ENCODE data around the gene FGD2. TPM values are rescaled to one million over a fixed set of nuclear protein-coding genes. Genes with fewer than 3 reads are reported as not detected.

FGD2 gene
- total RNA-seq, 1 donor from 2014 or later, result not detected

DNA sequence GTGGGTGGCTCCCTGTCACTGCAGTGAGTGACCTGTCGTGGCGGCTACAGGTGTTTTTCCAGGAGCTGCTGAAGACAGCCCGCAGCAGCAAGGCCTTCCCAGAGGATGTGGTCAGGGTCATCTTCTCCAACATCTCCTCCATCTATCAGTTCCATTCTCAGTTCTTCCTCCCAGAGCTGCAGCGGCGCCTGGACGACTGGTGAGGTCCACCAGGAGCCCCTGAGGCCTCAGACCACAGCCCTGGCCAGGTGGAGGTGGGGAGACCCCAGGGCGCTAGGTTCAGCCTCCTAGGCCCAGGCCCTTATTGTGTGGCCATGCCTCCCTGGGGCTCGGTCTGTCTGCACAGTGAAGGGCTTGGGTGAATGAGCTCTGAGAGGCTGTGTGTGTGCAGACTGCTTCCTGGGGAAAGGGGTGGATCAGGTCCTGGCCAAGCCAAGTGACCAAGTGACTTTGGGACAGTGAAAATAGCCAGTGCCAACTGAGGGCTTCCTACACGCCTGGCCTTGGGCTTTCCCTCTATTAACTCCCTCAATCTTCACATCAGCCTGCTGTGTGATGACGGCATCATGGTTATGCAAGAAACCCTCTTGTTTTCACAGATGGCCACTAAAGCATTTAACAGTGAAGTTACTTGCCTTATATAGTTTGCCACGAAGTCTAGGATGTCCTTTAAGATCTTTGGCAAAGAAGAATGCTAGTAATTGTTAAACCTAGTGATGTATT is 6.4 kb downstream of the FGD2 start:
- H3K36me3 Mint-ChIP-seq (ENCODE audit: low read depth), result no peaks in the 10 kb centered on the region
- H3K27me3 Mint-ChIP-seq (ENCODE audit: low read depth), result no peaks in the 10 kb centered on the region
- H3K4me1 Mint-ChIP-seq, result peaks cover under 1% of the 10 kb centered on the region
- H3K27ac Mint-ChIP-seq (ENCODE audit: unreplicated experiment), result no peak overlapping the region
- TF ChIP-seq CTCF (conservative IDR thresholded peaks at IDR 0.05), result no peak
- no peak for DNase-seq (ENCODE audit: low read depth, low spot score)
- H3K4me3 Mint-ChIP-seq, result no peak overlapping the region
- no peaks in the 10 kb centered on the region for H3K9me3 Mint-ChIP-seq

GRCh38 chr6:37013516-37014491 is 8.3 kb downstream of the FGD2 start:
- no peak for DNase-seq (ENCODE audit: low read depth, low spot score)
- peaks cover 9% of the 10 kb centered on the region for H3K4me1 Mint-ChIP-seq
- no peaks in the 10 kb centered on the region for H3K36me3 Mint-ChIP-seq (ENCODE audit: low read depth)
- H3K9me3 Mint-ChIP-seq, result no peaks in the 10 kb centered on the region
- no peaks in the 10 kb centered on the region for H3K27me3 Mint-ChIP-seq (ENCODE audit: low read depth)
- no peak overlapping the region for H3K4me3 Mint-ChIP-seq
- TF ChIP-seq CTCF (conservative IDR thresholded peaks at IDR 0.05), result no peak
- no peak overlapping the region for H3K27ac Mint-ChIP-seq (ENCODE audit: unreplicated experiment)

DNA sequence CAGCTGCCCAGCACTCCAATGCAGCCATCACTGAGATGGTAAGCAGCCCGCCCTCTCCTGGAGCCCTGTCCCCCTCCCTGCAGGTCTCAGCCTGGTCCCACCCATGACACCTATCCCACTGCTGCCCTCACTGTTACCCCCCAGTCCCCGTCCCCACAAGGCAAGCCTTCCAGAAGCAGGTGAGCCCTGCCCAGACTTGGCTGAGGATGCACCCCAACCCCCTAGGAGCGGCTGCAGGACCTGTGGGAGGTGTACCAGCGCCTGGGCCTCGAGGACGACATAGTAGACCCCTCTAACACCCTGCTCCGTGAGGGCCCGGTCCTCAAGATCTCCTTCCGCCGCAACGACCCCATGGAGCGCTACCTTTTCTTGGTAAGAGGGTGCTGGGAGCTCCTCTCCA is 9.2 kb downstream of the FGD2 start:
- Mint-ChIP-seq H3K4me3 (no peak overlapping the region), H3K27ac (ENCODE audit: unreplicated experiment) (no peak overlapping the region), H3K4me1 (peaks cover 9% of the 10 kb centered on the region), H3K27me3 (ENCODE audit: low read depth) (no peaks in the 10 kb centered on the region), H3K36me3 (ENCODE audit: low read depth) (no peaks in the 10 kb centered on the region), H3K9me3 (no peaks in the 10 kb centered on the region)
- TF ChIP-seq CTCF (conservative IDR thresholded peaks at IDR 0.05), result no peak
- no peak for DNase-seq (ENCODE audit: low read depth, low spot score)

DNA sequence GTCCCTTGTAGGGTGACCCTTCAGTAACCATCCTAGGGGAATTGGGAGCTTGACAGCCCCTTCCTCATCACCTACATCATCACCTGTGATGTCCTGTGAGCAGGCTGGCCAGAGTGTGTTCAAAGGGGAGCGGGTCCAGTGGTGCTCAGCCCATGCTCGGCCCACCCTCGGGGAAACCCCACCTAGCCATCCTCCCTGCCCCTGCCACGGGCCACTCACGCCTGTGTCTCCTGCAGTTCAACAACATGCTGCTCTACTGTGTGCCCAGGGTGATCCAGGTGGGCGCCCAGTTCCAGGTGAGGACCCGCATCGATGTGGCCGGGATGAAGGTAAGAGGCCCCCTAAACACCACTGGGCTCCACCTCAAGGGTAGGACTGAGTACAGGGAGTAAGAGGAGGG is 10.1 kb downstream of the FGD2 start:
- H3K36me3 Mint-ChIP-seq (ENCODE audit: low read depth), result no peaks in the 10 kb centered on the region
- TF ChIP-seq CTCF (conservative IDR thresholded peaks at IDR 0.05), result no peak
- DNase-seq (ENCODE audit: low read depth, low spot score), result no peak
- no peaks in the 10 kb centered on the region for H3K9me3 Mint-ChIP-seq
- H3K27me3 Mint-ChIP-seq (ENCODE audit: low read depth), result no peaks in the 10 kb centered on the region
- no peak overlapping the region for H3K4me3 Mint-ChIP-seq
- H3K4me1 Mint-ChIP-seq, result peaks cover 9% of the 10 kb centered on the region
- H3K27ac Mint-ChIP-seq (ENCODE audit: unreplicated experiment), result no peak overlapping the region

GRCh38 chr6:37016995-37017394 is 11.5 kb downstream of the FGD2 start:
- Mint-ChIP-seq H3K27me3 (ENCODE audit: low read depth) (no peaks in the 10 kb centered on the region), H3K4me1 (peaks cover 9% of the 10 kb centered on the region), H3K27ac (ENCODE audit: unreplicated experiment) (no peak overlapping the region), H3K9me3 (no peaks in the 10 kb centered on the region), H3K36me3 (ENCODE audit: low read depth) (no peaks in the 10 kb centered on the region), H3K4me3 (no peak overlapping the region)
- no peak for TF ChIP-seq CTCF (conservative IDR thresholded peaks at IDR 0.05)
- no peak for DNase-seq (ENCODE audit: low read depth, low spot score)

Data from neural crest cell (in vitro differentiated cells).